IMR-90 (cell line): ENCODE data around the gene TCF7L2. TPM values are rescaled to one million over a fixed set of nuclear protein-coding genes. Genes with fewer than 3 reads are reported as not detected.
A peak's percentile ranks its signal among the peaks of the same experiment; 100 is the strongest.

Experiments
- ATAC-seq: fragments of 200-7000 bp; cut with Tn5 transposase; 2 replicates; pipeline ENCODE4 v1.9.1; 2020; ENCODE audit warnings: low read depth, mild to moderate bottlenecking, moderate library complexity
- BruUV-seq: library from RNA; stranded (reverse); fragments of 400-500 nt; replicated peaks from 2 replicates; lab custom pipeline; 2021; lab: Mats Ljungman, UMichigan
- CTCF ChIA-PET: fragments of 300-600 bp; formaldehyde crosslinking; extraction: SDS; loops from one replicate; lab custom pipeline; 2021; ENCODE audit warnings: antibody characterized with exemption; lab: Yijun Ruan, JAX
- POLR2A ChIA-PET: fragments of 300-600 bp; sonication (Branson Sonifier 250); formaldehyde crosslinking; loops from one replicate; lab custom pipeline; 2022; ENCODE audit warnings: antibody characterized with exemption; ENCODE audit not compliant: unreplicated experiment; lab: Charles Lee
- DNase-seq: peaks from one replicate; pipeline ENCODE4 v3.0.0; 2013
- H2AFZ ChIP-seq: replicated peaks from 2 replicates; pipeline ENCODE3; 2013; ENCODE audit warnings: low read length, mild to moderate bottlenecking; ENCODE audit not compliant: poor library complexity
- H2AK5ac ChIP-seq: 2 replicates; pipeline ENCODE4 v1.6.1; 2013; ENCODE audit warnings: low read depth, low read length, inconsistent platforms
- H2AK9ac ChIP-seq: replicated peaks from 2 replicates; pipeline ENCODE3; 2013; ENCODE audit warnings: mild to moderate bottlenecking, low read depth, low read length, moderate library complexity; ENCODE audit not compliant: poor library complexity
- H2BK120ac ChIP-seq: 2 replicates; pipeline ENCODE4 v1.6.1; 2013; ENCODE audit warnings: low read depth, low read length, inconsistent platforms
- H2BK15ac ChIP-seq: 3 replicates; pipeline ENCODE4 v1.6.1; 2013; ENCODE audit warnings: low read depth, low read length, inconsistent platforms
- H2BK20ac ChIP-seq: 2 replicates; pipeline ENCODE4 v1.6.1; 2013; ENCODE audit warnings: low read depth, mild to moderate bottlenecking, inconsistent platforms, low read length, moderate library complexity
- H2BK5ac ChIP-seq: 2 replicates; pipeline ENCODE4 v1.6.1; 2013; ENCODE audit warnings: mild to moderate bottlenecking, low read depth, low read length, inconsistent platforms; ENCODE audit not compliant: poor library complexity, severe bottlenecking
- H3K14ac ChIP-seq: replicated peaks from 2 replicates; pipeline ENCODE4 v1.6.1; 2013; ENCODE audit warnings: low read depth, low read length, inconsistent platforms
- H3K18ac ChIP-seq: 2 replicates; pipeline ENCODE4 v1.6.1; 2013; ENCODE audit warnings: low read depth, low read length, control low read depth
- H3K23ac ChIP-seq: 2 replicates; pipeline ENCODE4 v1.6.1; 2013; ENCODE audit warnings: low read depth, low read length, inconsistent platforms
- H3K27ac ChIP-seq: 2 replicates; pipeline ENCODE4 v1.5.1; 2013; ENCODE audit warnings: mild to moderate bottlenecking, control low read depth, low read length; ENCODE audit not compliant: insufficient read depth
- H3K27me3 ChIP-seq: 2 replicates; pipeline ENCODE4 v1.6.1; 2013; ENCODE audit warnings: low read length; ENCODE audit not compliant: control insufficient read depth, insufficient read depth
- H3K36me3 ChIP-seq: 2 replicates; pipeline ENCODE4 v1.6.1; 2013; ENCODE audit warnings: low read length, mixed read lengths; ENCODE audit not compliant: control insufficient read depth, insufficient read depth
- H3K4ac ChIP-seq: 2 replicates; pipeline ENCODE4 v1.6.1; 2013; ENCODE audit warnings: low read depth, low read length, inconsistent platforms
- H3K4me1 ChIP-seq: 2 replicates; pipeline ENCODE4 v1.6.1; 2013; ENCODE audit warnings: low read length, mixed read lengths; ENCODE audit not compliant: control insufficient read depth, insufficient read depth
- H3K4me2 ChIP-seq: 2 replicates; pipeline ENCODE4 v1.6.1; 2013; ENCODE audit warnings: low read depth, mild to moderate bottlenecking, control low read depth, low read length, moderate library complexity
- H3K4me3 ChIP-seq: 2 replicates; pipeline ENCODE4 v1.5.1; 2013; ENCODE audit warnings: low read depth, mild to moderate bottlenecking, control low read depth, low read length, moderate library complexity; ENCODE audit not compliant: insufficient read depth
- H3K56ac ChIP-seq: 2 replicates; pipeline ENCODE4 v1.6.1; 2013; ENCODE audit warnings: low read length, inconsistent platforms; ENCODE audit not compliant: insufficient read depth; ENCODE audit errors: extremely low read depth
- H3K79me1 ChIP-seq, 2 experiments: 2 replicates each; pipeline ENCODE4 v1.6.1; 2013; ENCODE audit warnings: low read length in 2 of 2, inconsistent platforms in 1 of 2, low read depth in 1 of 2
- H3K9ac ChIP-seq: 2 replicates; pipeline ENCODE4 v1.6.1; 2013; ENCODE audit warnings: low read depth, low read length, control low read depth
- H3K9me1 ChIP-seq: 2 replicates; pipeline ENCODE4 v1.6.1; 2013; ENCODE audit warnings: low read length, inconsistent platforms; ENCODE audit not compliant: insufficient read depth
- H3K9me3 ChIP-seq: 2 replicates; pipeline ENCODE4 v1.6.1; 2013; ENCODE audit warnings: low read length; ENCODE audit not compliant: control insufficient read depth, insufficient read depth
- H4K20me1 ChIP-seq: 2 replicates; pipeline ENCODE4 v1.6.1; 2013; ENCODE audit warnings: low read length, inconsistent platforms; ENCODE audit not compliant: insufficient read depth
- H4K5ac ChIP-seq: 2 replicates; pipeline ENCODE4 v1.6.1; 2013; ENCODE audit warnings: mild to moderate bottlenecking, low read depth, low read length, control low read depth
- H4K8ac ChIP-seq, 2 experiments: 2 replicates each; pipeline ENCODE4 v1.6.1; 2013; ENCODE audit warnings: low read depth in 2 of 2, low read length in 2 of 2, control low read depth in 1 of 2, inconsistent platforms in 1 of 2
- H4K91ac ChIP-seq: 2 replicates; pipeline ENCODE4 v1.6.1; 2013; ENCODE audit warnings: low read depth, low read length, inconsistent platforms; ENCODE audit not compliant: insufficient read depth
- CEBPB ChIP-seq: IDR thresholded peaks from 2 replicates; pipeline ENCODE4 v1.6.1; 2012; ENCODE audit warnings: low read depth, low read length, improper control_type of control experiment
- CHD1 ChIP-seq: IDR thresholded peaks from 2 replicates; pipeline ENCODE4 v1.6.1; 2012; ENCODE audit warnings: low read depth, low read length, improper control_type of control experiment
- MXI1 ChIP-seq: IDR thresholded peaks from 2 replicates; pipeline ENCODE4 v1.6.1; 2012; ENCODE audit warnings: low read depth, mild to moderate bottlenecking, low read length, moderate library complexity, borderline replicate concordance
- RAD21 ChIP-seq: IDR thresholded peaks from 2 replicates; pipeline ENCODE4 v1.6.1; 2012; ENCODE audit warnings: low read length, improper control_type of control experiment
- RCOR1 ChIP-seq: IDR thresholded peaks from 2 replicates; pipeline ENCODE4 v1.6.1; 2012; ENCODE audit warnings: mild to moderate bottlenecking, low read length, improper control_type of control experiment; ENCODE audit not compliant: insufficient replicate concordance
- SMC3 ChIP-seq: fragments of 150-350 bp; IDR thresholded peaks from 2 replicates; pipeline ENCODE4 v1.6.1; 2016; ENCODE audit warnings: low read depth, mild to moderate bottlenecking, antibody characterized with exemption, low read length, moderate library complexity
- USF2 ChIP-seq: fragments of 150-350 bp; IDR thresholded peaks from 2 replicates; pipeline ENCODE4 v1.6.1; 2017; ENCODE audit warnings: mild to moderate bottlenecking, antibody characterized with exemption, low read length, low read depth
- WGBS, 2 experiments: methylation state at CpG; one replicate each; pipeline versions ENCODE4 v1.1.5 to v1.1.7; 2013; ENCODE audit warnings: missing lambda C conversion rate in 2 of 2; ENCODE audit not compliant: insufficient read length in 1 of 2; ENCODE audit errors: extremely low coverage in 2 of 2; 5-methylcytosine and 5-hydroxymethylcytosine counted together
- dilution Hi-C: fragments of 300-500 bp; cut with HindIII; formaldehyde crosslinking; loops from one replicate; pipeline ENCODE4 v1.14.3; 2018; ENCODE audit warnings: low sequenced_read_pairs; ENCODE audit not compliant: unreplicated experiment
- in situ Hi-C: fragments of 300-500 bp; cut with MboI; formaldehyde crosslinking; loops from 3 replicates; pipeline ENCODE4 v1.14.3; 2019; ENCODE audit warnings: low sequenced_read_pairs, inconsistent platforms, mixed read lengths
- intact Hi-C: fragments of 100-400 bp; cut with micrococcal nuclease; formaldehyde crosslinking; loops from 2 replicates; pipeline ENCODE4 v1.10.0; 2022
- polyA plus RNA-seq, 3 experiments: library from polyadenylated mRNA; depleted of rRNA; stranded (reverse); fragments of >200 nt; gene quantifications; 2 replicates each; pipeline ENCODE4 v1.2.3, GENCODE V29; 2012; ENCODE audit warnings: low replicate concordance in 1 of 3
- total RNA-seq: library from RNA; depleted of rRNA; stranded (reverse); fragments of >200 nt; gene quantifications from 2 replicates; pipeline ENCODE4 v1.2.3, GENCODE V29; 2012
- TF ChIP-seq, protein P1 (sequence below): fragments of 150-350 bp; IDR thresholded peaks from 2 replicates; pipeline ENCODE4 v1.6.1; 2016; ENCODE audit warnings: low read depth, mild to moderate bottlenecking, low read length, moderate library complexity, borderline replicate concordance

The TCF7L2 gene
- total and polyA plus RNA-seq, 2 of the 4 experiments (the other 2 are of a cell fraction): 1.3 to 12.2 TPM

DNA sequence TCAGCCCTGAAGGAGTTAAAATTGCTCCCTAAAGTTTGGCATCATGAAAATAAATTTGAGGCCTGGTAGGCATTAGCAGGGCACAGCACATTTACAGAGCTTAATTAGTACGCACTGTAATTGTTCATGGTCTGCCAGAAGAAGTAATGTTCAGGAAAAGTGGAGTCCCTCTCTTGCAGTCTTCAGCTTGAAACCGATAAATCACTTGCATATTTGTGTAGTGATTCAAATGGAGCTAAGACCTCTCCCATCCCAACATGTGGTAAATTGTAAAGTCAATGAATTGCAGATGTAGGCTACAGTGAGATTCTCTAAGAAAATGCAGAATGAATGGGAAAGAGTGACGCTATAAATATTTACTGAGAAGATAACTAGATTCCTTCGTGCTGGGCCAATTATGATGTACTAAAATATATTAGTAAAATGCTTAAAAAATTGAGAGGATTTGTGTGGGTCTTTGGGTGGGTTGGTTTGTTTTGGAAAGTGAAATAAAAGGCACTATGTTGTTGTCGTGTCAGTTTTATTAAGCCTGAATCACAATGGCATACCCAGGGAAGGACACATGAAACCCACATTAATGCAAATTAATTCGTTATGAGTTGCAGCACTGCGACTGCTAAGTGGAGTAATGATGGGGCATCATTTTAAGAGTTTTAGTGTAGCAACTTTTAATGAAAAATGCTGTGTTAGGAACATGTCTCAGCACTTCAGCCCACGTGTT lies 8.4 kb downstream of the TCF7L2 start:
- peaks cover 21 to 52% of the 10 kb centered on the region in 2 experiments for H3K79me1 ChIP-seq
- peak overlapping the region; percentile 84 for H2BK5ac ChIP-seq
- no peak overlapping the region for H3K4me3 ChIP-seq
- H3K14ac ChIP-seq: peak overlapping the region; percentile 82
- peak overlapping the region; percentile 88 for H3K4ac ChIP-seq
- peak overlapping the region; percentile 3; the same call in 1 of the 2 replicates for H3K9ac ChIP-seq
- H2AK5ac ChIP-seq: peak overlapping the region; percentile 45; the same call in 1 of the 2 replicates
- H3K23ac ChIP-seq: peak overlapping the region; percentile 74
- POLR2A ChIA-PET: no interaction called here
- H2AFZ ChIP-seq: no peak overlapping the region
- peak overlapping the region; percentile 18 to 58; a peak in 3 of 4 replicates for H4K8ac ChIP-seq
- peak overlapping the region; percentile 76 for H2BK20ac ChIP-seq
- no peaks in the 10 kb centered on the region for H3K9me3 ChIP-seq
- peak overlapping the region; percentile 92; the same call in 2 of the 3 replicates for H2BK15ac ChIP-seq
- H4K20me1 ChIP-seq: peaks cover 18% of the 10 kb centered on the region; the same call in 1 of the 2 replicates
- CTCF ChIA-PET: interaction anchor here (0.6 kb wide), 1 partner anchor 429 kb away, joined by 6 read pairs; no protein-coding TSS in a partner anchor
- DNase-seq (peak; percentile 97), ATAC-seq (peak; percentile 66)
- peak overlapping the region; percentile 86 for H3K18ac ChIP-seq
- H2BK120ac ChIP-seq: peak overlapping the region; percentile 88
- H4K5ac ChIP-seq: peak overlapping the region; percentile 13; the same call in 1 of the 2 replicates
- H3K27me3 ChIP-seq: no peaks in the 10 kb centered on the region
- no TSS peak for BruUV-seq
- no peak overlapping the region for H2AK9ac ChIP-seq
- TF ChIP-seq, protein P1, sequence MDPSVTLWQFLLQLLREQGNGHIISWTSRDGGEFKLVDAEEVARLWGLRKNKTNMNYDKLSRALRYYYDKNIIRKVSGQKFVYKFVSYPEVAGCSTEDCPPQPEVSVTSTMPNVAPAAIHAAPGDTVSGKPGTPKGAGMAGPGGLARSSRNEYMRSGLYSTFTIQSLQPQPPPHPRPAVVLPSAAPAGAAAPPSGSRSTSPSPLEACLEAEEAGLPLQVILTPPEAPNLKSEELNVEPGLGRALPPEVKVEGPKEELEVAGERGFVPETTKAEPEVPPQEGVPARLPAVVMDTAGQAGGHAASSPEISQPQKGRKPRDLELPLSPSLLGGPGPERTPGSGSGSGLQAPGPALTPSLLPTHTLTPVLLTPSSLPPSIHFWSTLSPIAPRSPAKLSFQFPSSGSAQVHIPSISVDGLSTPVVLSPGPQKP: no peak
- TF ChIP-seq RAD21: no peak
- no peak for TF ChIP-seq USF2
- TF ChIP-seq MXI1: peak; percentile 61; the same call in 1 of the 2 replicates
- TF ChIP-seq CEBPB: peak; percentile 9; the same call in 1 of the 2 replicates
- 0 out of 2 replicates have a peak, but pooled peaks have one; percentile 86 for TF ChIP-seq CHD1
- peak; percentile 44 for TF ChIP-seq RCOR1
- 0 out of 2 replicates have a peak, but pooled peaks have one; percentile 5 for TF ChIP-seq SMC3
- intact Hi-C loops: loop anchor here (1.0 to 10.0 kb wide), 2 partner anchors 173 to 346 kb away; no protein-coding TSS in a partner anchor
- peaks cover 10% of the 10 kb centered on the region for H3K9me1 ChIP-seq
- 0% methylated on average over 1 of the region's 8 CpGs; no CpG with 5 or more reads in 1 of the 2 experiments for WGBS, 2 experiments
- H3K36me3 ChIP-seq: no peaks in the 10 kb centered on the region
- H3K4me2 ChIP-seq: peak overlapping the region; percentile 73
- dilution Hi-C loops: no loop called here
- in situ Hi-C loops: no loop called here
- peak overlapping the region; percentile 54 for H4K91ac ChIP-seq
- H3K27ac ChIP-seq: peak overlapping the region; percentile 68
- peak overlapping the region; percentile 45; the same call in 1 of the 2 replicates for H3K56ac ChIP-seq
- H3K4me1 ChIP-seq: peaks cover 25% of the 10 kb centered on the region
